H1 (cell line): Measurements from ENCODE around the gene TMPRSS13. TPM values are rescaled to one million over a fixed set of nuclear protein-coding genes. Genes with fewer than 3 reads are reported as not detected.

Source experiments
- GABPA ChIP-seq: IDR thresholded peaks from 2 replicates; pipeline ENCODE4 v1.6.1; 2011; ENCODE audit warnings: mild to moderate bottlenecking, low read length, moderate library complexity, borderline replicate concordance; ENCODE audit not compliant: insufficient read depth
- polyA plus RNA-seq, 7 experiments: library from polyadenylated mRNA; depleted of rRNA in 3 of 7; stranded (reverse) in 5 of 7; unstranded in 2 of 7; fragments of >200 nt in 5 of 7; fragments of 200-250 nt in 2 of 7; gene quantifications; 1 replicate in 5 of 7; 2 replicates in 1 of 7; 4 replicates in 1 of 7; pipeline versions ENCODE4 v1.2.1 to v1.2.3, GENCODE V29; 2011 to 2013; ENCODE audit warnings: missing spikeins in 2 of 7, mixed read lengths in 2 of 7
- total RNA-seq: library from RNA; stranded (reverse); fragmentation: NEBNext Ultra II Directional; extraction: Animal tissue kit (Norgen Biotek cat#: 25700); gene quantifications from 2 replicates; pipeline ENCODE4 v1.2.1, GENCODE V29; 2021
- TF ChIP-seq, protein P1 (sequence below), 3 experiments: IDR thresholded peaks; 1 replicate in 2 of 3; 2 replicates in 1 of 3; pipeline versions ENCODE4 v1.5.1 to v1.6.1; 2011; ENCODE audit warnings: low read length in 3 of 3, mild to moderate bottlenecking in 3 of 3, inconsistent platforms in 2 of 3, low read depth in 1 of 3, moderate library complexity in 1 of 3; ENCODE audit not compliant: insufficient read depth in 1 of 3; ENCODE audit errors: control extremely low read depth in 1 of 3

The TMPRSS13 gene
- total and polyA plus RNA-seq, 2 of the 8 experiments (the other 6 are each of a cell fraction or from before 2014, with no cell fraction given), result 0.61 to 0.79 TPM

DNA sequence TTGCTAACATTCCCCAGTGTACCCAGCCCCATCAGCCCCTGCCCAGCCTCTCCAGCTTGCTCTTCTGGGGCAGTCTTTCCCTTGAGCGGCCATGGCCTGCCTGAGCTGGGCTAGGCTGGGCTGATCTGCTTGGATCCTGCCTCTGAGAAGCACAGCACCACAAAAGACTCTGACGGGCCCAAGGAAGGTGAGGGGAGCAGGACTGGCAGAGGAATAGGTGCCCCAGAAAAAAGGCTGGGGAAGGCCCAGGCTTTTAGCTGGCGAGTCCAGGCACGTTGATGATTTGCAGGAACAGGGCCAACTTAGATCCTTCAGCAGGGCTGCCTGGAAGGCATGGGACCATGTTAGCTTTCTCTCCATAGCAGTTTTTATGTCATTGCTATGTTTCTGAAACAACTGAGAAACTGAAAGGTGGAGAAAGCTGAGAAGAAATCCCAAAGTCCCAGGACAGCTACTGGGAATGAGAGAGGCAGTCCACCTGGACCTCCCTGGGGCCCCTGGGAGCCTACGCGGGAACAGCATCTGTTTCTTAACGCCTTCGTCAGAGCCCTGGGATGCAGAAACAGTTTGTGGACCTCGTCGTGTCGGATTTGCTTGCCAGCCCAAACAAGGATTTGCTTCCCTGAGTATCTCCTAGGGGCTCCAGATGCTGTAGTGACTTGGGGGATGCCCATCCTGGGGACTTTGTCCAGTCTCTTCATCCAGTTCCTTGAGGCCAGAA lies 28.3 kb downstream of the TMPRSS13 start (continued):
- TF ChIP-seq GABPA, result no peak
- TF ChIP-seq, protein P1, sequence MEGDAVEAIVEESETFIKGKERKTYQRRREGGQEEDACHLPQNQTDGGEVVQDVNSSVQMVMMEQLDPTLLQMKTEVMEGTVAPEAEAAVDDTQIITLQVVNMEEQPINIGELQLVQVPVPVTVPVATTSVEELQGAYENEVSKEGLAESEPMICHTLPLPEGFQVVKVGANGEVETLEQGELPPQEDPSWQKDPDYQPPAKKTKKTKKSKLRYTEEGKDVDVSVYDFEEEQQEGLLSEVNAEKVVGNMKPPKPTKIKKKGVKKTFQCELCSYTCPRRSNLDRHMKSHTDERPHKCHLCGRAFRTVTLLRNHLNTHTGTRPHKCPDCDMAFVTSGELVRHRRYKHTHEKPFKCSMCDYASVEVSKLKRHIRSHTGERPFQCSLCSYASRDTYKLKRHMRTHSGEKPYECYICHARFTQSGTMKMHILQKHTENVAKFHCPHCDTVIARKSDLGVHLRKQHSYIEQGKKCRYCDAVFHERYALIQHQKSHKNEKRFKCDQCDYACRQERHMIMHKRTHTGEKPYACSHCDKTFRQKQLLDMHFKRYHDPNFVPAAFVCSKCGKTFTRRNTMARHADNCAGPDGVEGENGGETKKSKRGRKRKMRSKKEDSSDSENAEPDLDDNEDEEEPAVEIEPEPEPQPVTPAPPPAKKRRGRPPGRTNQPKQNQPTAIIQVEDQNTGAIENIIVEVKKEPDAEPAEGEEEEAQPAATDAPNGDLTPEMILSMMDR (IDR thresholded peaks at IDR 0.05; ENCODE audit: control extremely low read depth in 1 of 3, insufficient read depth in 1 of 3, low read depth in 1 of 3, low read length in 3 of 3), result no peak
